IPS-15b (cell line): ENCODE data around the gene PITRM1.
"Not testable (repeated sequence)": the region's sequence is repeated elsewhere in the genome, so short reads cannot be mapped to it uniquely, and the experiment has no call there.

ENCODE experiments used
- H3K27me3 ChIP-seq: one replicate; pipeline ENCODE4 v1.6.1; 2013; ENCODE audit warnings: low read length; ENCODE audit not compliant: control insufficient read depth, insufficient read depth
- H3K36me3 ChIP-seq: one replicate; pipeline ENCODE4 v1.6.1; 2013; ENCODE audit warnings: low read length; ENCODE audit not compliant: control insufficient read depth, insufficient read depth
- H3K4me1 ChIP-seq: one replicate; pipeline ENCODE4 v1.6.1; 2013; ENCODE audit warnings: mild to moderate bottlenecking, low read length; ENCODE audit not compliant: control insufficient read depth, insufficient read depth
- H3K4me3 ChIP-seq: one replicate; pipeline ENCODE4 v1.5.1; 2013; ENCODE audit warnings: low read depth, low read length
- H3K9ac ChIP-seq: one replicate; pipeline ENCODE4 v1.6.1; 2013; ENCODE audit warnings: low read depth, mild to moderate bottlenecking, low read length
- H3K9me3 ChIP-seq: one replicate; pipeline ENCODE4 v1.6.1; 2013; ENCODE audit warnings: mild to moderate bottlenecking, low read length; ENCODE audit not compliant: control insufficient read depth, insufficient read depth

The PITRM1 gene

DNA sequence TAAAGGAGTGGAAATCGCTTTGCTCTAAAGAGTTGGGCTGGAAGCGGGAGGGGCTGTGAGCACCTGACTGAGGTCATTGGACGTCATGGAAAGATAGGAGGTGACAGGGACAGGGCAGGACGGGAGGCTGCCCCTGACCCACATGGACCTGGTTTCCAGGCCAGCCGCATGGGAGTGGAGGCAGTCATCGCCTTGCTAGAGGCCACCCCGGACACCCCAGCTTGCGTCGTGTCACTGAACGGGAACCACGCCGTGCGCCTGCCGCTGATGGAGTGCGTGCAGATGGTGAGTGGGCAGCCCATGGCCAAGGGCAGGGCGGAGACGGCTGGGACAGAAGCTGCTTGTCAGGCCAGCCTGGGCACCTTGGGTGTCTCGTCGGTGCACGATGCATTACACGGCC is 63.4 kb downstream of the PITRM1 start:
- no peaks in the 10 kb centered on the region for H3K27me3 ChIP-seq
- H3K4me3 ChIP-seq: no peak overlapping the region
- H3K9ac ChIP-seq: no peak overlapping the region
- H3K36me3 ChIP-seq: peaks cover 76% of the 10 kb centered on the region
- H3K4me1 ChIP-seq: no peaks in the 10 kb centered on the region
- no peaks in the 10 kb centered on the region for H3K9me3 ChIP-seq

DNA sequence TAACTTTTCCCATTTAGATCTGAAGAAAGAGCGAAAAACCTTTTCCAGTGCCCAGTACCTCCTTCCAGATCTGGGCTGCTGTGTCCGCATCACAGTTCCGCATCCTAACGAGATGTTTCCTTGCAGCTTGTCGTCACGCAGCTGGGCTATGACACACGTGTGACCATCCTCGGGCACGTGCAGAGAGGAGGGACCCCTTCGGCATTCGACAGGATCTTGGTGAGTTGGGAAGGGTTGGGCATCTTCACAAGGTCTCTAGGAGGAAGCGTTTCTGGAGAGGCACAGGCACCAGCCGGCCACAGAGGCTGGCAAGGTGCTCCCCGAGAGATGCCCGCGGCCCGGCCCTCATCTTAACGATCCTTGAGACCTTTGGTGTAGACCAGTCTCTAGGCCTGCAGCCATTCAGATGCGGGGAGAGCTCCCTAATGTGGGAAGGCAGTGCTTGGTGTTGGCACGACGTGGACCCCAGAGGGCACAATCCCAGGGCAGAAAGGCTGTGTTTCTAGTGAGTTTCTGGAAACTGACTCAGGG is 63.9 kb downstream of the PITRM1 start:
- H3K9ac ChIP-seq: no peak overlapping the region
- no peaks in the 10 kb centered on the region for H3K9me3 ChIP-seq
- H3K4me1 ChIP-seq: no peaks in the 10 kb centered on the region
- H3K36me3 ChIP-seq: peaks cover 78% of the 10 kb centered on the region
- no peak overlapping the region for H3K4me3 ChIP-seq
- no peaks in the 10 kb centered on the region for H3K27me3 ChIP-seq

DNA sequence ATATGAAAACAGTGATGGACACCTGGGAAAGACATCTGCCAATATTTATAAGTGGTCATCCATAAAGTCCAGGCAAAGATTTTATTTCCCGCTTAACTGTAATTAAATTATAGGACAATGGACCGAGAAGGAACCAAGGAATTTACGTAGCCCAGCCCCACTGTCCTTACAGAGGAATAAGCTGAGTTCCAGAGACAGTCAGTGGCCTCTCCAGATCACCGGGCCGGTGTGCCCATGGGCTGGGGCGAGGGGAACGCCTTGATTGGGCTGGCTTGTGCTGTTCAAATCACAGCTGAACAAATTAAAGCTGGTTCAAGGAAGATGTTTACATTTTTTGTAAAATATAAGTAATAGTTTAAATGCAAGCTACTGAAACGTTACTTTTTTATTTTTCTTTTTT is 64.5 kb downstream of the PITRM1 start:
- no peaks in the 10 kb centered on the region for H3K27me3 ChIP-seq
- no peaks in the 10 kb centered on the region for H3K9me3 ChIP-seq
- no peaks in the 10 kb centered on the region for H3K4me1 ChIP-seq
- H3K4me3 ChIP-seq: no peak overlapping the region
- no peak overlapping the region for H3K9ac ChIP-seq
- H3K36me3 ChIP-seq: peaks cover 76% of the 10 kb centered on the region

DNA sequence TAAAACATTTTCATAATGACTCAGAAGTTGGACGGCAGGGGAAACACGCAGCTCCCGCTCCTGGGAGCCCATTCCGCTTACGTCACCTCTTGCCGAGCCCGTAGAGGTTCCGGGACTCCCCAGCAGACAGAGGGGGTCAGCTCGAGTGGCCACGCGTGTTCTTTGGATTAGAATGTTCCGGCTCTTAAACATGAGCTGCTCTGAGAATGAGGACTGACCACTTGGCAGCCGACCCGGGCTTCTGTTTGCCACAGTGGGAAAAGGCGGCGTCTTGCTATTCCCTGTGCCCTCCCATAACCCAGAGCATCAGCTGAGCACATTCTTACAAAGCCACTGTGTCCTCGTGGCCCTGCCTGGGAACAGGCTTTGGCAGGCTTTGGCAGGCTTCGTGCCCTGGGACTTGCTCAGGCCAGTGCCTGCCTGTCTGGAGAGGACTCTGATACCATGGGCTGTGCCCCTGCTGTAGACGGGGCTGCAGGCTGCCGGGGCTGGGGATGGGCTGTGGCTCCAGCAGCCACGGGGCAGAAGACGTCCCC is 65.1 kb downstream of the PITRM1 start:
- H3K27me3 ChIP-seq: no peaks in the 10 kb centered on the region
- no peaks in the 10 kb centered on the region for H3K4me1 ChIP-seq
- H3K9me3 ChIP-seq: no peaks in the 10 kb centered on the region
- H3K36me3 ChIP-seq: peaks cover 72% of the 10 kb centered on the region
- no peak overlapping the region for H3K4me3 ChIP-seq
- H3K9ac ChIP-seq: no peak overlapping the region

DNA sequence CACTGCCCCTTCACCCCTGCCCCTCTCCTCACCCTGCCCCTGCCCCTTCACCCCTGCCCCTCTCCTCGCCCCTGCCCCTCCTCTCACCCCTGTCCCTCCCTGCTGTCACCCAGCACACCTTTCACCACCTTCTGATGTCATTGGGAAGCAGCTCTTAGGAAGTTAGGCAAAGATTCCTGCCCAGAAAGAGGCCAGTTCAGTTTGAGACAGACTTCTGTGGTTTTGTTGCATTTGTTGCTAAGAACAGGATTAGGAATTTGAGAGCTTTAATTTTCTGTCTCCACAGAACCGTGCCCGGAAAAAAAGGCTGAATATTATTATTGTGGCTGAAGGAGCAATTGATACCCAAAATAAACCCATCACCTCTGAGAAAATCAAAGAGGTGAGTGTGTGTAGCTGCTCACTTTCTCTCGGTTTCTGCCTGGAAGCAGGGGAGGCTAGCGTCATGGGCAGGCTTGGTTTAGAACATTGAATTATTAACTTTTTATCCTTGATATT is 65.6 kb downstream of the PITRM1 start:
- Histone ChIP-seq H3K9me3 (no peaks in the 10 kb centered on the region), H3K4me1 (no peaks in the 10 kb centered on the region), H3K9ac (no peak overlapping the region), H3K27me3 (no peaks in the 10 kb centered on the region), H3K36me3 (peaks cover 67% of the 10 kb centered on the region), H3K4me3 (no peak overlapping the region)

DNA sequence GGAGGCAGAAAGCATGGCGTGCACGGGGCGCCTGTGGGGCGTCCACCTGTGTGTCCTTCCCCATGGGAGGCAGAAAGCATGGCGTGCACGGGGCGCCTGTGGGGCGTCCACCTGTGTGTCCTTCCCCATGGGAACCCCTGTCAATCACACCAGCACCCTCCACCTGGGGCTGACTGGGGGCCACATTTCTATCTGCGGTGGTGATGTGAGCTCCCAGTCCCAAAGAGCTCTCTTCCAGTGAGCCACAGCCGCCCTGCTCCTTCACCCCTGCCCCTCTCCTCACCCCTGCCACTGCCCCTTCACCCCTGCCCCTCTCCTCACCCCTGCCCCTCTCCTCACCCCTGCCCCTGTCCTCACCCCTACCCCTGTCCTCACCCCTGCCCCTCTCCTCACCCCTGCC is 66.3 kb downstream of the PITRM1 start:
- H3K27me3 ChIP-seq, H3K4me3 ChIP-seq, H3K4me1 ChIP-seq, H3K9me3 ChIP-seq, H3K9ac ChIP-seq: not testable (repeated sequence)
- peaks cover 61% of the 10 kb centered on the region for H3K36me3 ChIP-seq

DNA sequence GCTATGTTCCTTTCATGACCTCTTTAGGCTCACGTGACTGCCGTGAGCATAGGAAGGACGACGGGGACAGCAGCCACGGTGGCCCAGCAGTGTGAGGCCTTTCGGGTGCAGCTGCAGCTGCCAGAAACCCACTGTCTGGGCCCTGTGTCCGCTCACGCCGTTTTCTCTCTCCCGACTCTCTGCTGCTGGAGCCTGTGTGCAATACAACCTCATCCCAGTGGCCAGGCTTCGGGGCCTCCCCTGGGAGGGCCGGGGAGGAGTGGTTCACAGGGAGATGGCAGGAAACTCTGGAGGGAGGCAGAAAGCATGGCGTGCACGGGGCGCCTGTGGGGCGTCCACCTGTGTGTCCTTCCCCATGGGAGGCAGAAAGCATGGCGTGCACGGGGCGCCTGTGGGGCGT is 66.7 kb downstream of the PITRM1 start:
- no peaks in the 10 kb centered on the region for H3K4me1 ChIP-seq
- no peak overlapping the region for H3K4me3 ChIP-seq
- no peaks in the 10 kb centered on the region for H3K27me3 ChIP-seq
- peaks cover 62% of the 10 kb centered on the region for H3K36me3 ChIP-seq
- no peaks in the 10 kb centered on the region for H3K9me3 ChIP-seq
- H3K9ac ChIP-seq: no peak overlapping the region

DNA sequence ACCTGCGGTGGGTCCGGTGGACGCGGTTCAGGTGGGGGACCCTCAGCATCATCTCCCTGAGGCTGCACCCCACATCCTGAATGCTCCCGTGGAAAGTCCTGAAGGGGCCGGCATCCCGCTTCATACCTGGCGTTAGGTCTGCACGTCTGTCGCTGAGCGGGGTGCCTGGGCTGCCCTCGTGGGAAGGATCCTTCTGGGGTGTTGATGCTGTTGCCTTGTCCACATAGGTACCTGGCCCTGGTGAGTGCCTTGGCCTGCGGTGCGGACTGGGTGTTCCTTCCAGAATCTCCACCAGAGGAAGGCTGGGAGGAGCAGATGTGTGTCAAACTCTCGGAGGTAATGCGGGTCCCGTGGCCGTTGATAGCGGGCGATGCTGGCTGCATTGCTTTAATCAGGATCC is 67.4 kb downstream of the PITRM1 start:
- Histone ChIP-seq H3K9me3 (no peaks in the 10 kb centered on the region), H3K4me3 (no peak overlapping the region), H3K9ac (no peak overlapping the region), H3K36me3 (peaks cover 58% of the 10 kb centered on the region), H3K4me1 (no peaks in the 10 kb centered on the region), H3K27me3 (no peaks in the 10 kb centered on the region)

DNA sequence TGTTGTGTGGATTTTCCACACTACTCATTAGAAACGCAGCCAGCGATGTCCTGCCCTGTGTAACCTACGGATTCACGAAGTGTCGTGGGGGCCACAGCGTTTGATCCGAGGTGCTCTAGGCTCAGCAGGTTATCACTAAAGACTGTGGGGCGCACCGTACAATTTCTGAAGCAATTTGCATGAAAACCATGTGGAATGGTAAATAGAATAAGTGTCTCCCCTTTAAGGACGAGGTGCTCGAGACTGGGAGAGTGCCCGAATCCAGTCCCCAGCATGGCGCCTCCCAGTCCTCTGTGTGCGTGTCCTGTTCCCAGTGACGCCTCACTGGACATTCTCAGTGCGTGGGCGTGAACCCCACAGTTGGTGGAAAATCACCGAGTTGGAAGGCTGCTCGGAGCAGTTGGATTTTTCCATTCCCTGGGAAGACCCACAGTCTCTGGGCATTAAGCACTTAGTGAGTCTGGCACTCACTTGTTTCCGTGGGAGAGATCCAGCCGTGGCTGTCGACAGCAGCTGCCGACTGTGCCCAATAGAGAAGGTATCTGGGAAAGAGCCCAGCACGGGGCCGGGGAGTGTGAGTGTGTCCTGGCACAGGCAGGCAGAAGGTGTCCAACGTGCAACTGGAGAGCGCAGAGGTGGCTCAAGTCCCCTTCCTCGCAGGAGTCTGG is 68.2 kb downstream of the PITRM1 start:
- H3K27me3 ChIP-seq: no peaks in the 10 kb centered on the region
- H3K36me3 ChIP-seq: peaks cover 59% of the 10 kb centered on the region
- H3K4me3 ChIP-seq: no peak overlapping the region
- no peaks in the 10 kb centered on the region for H3K9me3 ChIP-seq
- H3K9ac ChIP-seq: no peak overlapping the region
- no peaks in the 10 kb centered on the region for H3K4me1 ChIP-seq

DNA sequence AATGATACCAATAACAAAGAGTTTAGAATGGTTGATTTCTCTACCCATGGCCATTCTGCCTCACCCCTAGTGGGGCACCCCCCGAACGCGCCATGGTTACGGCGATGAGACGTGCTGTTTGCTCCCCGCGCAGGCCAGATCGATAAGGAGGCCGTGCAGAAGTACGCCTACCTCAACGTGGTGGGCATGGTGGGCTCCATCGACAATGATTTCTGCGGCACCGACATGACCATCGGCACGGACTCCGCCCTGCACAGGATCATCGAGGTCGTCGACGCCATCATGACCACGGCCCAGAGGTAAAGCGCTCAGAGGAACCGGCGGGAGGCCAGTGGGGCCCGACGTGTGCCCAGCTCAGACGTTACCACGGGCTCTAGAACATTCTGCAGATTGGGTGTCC is 68.9 kb downstream of the PITRM1 start:
- Histone ChIP-seq H3K4me1 (no peaks in the 10 kb centered on the region), H3K36me3 (peaks cover 54% of the 10 kb centered on the region), H3K4me3 (no peak overlapping the region), H3K27me3 (no peaks in the 10 kb centered on the region), H3K9me3 (no peaks in the 10 kb centered on the region), H3K9ac (no peak overlapping the region)

DNA sequence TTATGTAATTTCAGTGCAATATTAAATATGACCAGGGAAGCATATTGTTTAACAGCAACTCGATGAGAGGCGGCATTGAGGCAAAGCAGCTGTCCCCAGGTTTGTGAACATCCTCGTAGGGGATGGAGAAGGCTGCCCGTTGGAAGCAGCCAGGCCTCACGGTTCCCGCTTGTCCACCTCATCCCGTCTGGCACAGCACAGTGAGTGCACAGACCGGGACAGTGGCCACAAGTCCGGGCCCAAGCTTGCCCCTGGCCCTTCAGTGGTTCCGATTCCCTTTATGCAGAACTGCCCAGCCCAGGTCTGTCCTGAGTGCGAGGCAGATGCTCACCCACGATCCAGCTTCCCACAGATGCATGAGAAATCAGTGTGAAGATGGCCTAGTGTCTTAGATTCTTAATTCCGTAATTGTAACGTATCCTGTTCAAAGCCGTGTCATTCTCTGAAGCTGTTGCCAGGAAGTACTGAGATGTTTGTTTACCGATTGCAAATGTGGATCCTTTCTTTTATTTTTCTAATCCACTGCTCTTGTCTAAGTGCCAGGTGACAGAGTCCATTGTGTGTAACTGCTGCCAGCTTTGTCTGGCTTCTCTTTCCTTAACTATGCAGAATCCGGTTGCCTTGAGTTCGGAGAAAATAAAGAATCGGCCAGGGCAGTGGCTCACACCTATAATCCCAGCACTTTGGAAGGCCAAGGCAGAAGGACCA is 69.7 kb downstream of the PITRM1 start:
- Histone ChIP-seq H3K27me3 (no peaks in the 10 kb centered on the region), H3K9me3 (no peaks in the 10 kb centered on the region), H3K36me3 (peaks cover 48% of the 10 kb centered on the region), H3K9ac (no peak overlapping the region), H3K4me1 (no peaks in the 10 kb centered on the region), H3K4me3 (no peak overlapping the region)
